GM21825 (cell line): ENCODE measurements around the gene FRMD1.

ENCODE experiments used
- ATAC-seq: cut with Tn5 transposase; IDR thresholded peaks from one replicate; pipeline ENCODE4 v1.9.1; 2021; ENCODE audit warnings: mild to moderate bottlenecking, moderate library complexity; ENCODE audit not compliant: unreplicated experiment

FRMD1 gene

GRCh38 chr6:168096271-168096764 lies 17.3 kb upstream of the FRMD1 start:
- no peak for ATAC-seq

- no peak for ATAC-seq
Observed at GRCh38 chr6:168095716-168096250, 16.8 kb upstream of the FRMD1 start.

DNA sequence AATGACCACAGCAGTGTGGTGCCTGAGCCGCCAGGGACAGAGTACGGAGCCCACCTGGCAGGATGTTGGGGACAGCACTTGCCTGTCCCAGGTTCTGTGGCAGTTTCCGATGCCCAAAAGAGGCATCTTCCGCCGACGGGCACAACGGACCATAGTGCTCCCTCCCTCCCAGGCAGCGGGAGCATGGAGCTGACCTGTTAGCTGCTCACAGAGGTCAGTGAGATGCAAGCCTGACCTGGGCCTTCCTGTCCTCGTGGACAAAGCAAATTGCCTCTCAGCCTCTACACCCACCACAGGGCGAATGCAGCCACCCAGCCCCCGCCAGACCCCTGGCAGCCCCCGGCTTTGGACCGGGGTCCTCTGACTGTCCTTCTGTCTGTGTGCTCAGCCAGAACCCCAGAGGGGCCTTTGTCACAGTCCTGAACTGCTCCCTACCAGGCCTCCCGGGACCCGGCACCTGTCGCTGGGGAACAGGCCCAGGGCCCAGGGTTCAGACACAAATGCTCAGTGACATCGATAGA lies 16.2 kb upstream of the FRMD1 start:
- no peak for ATAC-seq

DNA sequence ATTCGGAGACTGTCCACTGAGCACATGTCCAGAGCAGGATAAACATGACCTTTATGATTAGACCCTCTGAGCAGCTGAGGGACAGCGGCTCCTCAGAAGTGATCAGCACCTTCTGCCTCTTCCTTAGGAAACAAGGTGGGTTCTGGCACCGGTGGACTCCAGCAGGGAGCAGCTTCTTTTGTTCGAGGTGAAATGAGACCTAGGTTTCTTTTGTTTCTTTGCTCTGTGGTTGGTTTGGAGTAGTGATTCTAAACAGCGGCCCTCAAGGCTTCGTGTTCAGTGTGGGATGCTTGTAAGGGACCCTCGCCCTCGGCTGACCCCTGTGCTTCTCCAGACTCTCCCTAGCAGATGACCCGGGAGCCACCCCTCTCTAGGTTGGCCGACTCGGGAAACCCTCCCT lies 14.6 kb upstream of the FRMD1 start:
- ATAC-seq: no peak

DNA sequence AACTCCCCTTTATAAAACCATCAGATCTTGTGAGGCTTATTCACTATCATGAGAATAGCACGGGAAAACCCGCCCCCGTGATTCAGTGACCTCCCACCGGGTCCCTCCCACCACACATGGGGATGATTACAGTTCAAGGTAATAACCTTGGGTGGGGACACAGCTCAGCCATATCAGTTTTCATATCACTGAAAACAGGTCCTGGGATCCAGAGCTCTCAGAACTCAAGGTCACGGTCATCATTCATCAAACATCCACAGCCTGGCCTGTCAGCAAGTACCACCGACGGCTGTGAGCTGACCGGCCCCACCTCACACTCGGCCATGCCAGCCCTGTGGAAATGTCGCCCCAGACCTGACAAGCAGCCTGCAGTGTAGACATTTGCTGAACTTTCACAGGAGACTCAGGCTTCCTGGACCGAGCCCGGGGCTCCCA lies 14.1 kb upstream of the FRMD1 start:
- ATAC-seq: no peak

- ATAC-seq: no peak
Observed at GRCh38 chr6:168092541-168092940, 13.5 kb upstream of the FRMD1 start.

DNA sequence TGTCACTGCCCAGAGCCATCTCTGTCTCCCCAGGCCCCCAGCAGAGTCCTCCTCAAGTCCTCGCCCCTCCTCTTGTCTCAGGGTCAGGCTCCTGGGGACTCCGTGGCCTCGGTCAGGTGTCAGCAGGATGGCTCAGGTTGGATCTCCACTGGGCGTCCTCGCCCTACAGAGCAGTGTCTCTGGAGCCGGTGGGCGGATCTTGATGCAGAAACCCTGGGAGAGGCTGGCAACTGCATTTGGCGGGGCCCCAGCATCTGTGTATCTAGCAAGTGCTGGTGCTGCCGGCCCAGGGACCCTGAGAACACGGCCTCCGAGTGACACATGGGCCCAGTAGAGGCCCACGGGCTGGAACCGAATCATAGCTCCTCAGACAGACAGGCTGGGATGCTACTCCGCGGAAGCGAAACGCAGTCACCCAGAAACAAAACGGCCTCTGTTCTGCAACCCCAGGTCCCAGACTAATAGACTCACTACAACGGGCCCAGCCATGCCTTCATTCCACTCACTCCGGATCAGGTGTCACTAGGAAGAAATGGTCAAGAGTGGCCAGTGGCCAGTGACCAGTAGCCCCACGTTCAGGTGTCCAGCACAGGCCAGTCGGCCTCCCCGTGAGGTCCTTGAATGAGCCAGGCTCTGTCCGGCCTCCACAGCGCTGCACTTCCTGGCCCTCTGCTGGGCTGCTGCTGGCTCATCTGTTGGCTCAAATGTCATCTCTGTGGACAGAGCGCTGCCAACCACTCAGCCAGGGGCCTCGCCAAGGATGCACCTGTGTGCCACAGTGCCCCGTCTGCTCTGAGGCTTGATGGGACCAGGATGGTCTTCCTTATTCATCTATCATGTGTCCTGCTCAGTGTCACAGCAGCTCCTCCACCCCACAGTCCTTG lies 12.6 kb upstream of the FRMD1 start:
- ATAC-seq: no peak

- ATAC-seq: no peak
Observed at GRCh38 chr6:168090706-168091105, 11.7 kb upstream of the FRMD1 start.

- ATAC-seq: no peak
Observed at GRCh38 chr6:168090064-168090690, 11.2 kb upstream of the FRMD1 start.

DNA sequence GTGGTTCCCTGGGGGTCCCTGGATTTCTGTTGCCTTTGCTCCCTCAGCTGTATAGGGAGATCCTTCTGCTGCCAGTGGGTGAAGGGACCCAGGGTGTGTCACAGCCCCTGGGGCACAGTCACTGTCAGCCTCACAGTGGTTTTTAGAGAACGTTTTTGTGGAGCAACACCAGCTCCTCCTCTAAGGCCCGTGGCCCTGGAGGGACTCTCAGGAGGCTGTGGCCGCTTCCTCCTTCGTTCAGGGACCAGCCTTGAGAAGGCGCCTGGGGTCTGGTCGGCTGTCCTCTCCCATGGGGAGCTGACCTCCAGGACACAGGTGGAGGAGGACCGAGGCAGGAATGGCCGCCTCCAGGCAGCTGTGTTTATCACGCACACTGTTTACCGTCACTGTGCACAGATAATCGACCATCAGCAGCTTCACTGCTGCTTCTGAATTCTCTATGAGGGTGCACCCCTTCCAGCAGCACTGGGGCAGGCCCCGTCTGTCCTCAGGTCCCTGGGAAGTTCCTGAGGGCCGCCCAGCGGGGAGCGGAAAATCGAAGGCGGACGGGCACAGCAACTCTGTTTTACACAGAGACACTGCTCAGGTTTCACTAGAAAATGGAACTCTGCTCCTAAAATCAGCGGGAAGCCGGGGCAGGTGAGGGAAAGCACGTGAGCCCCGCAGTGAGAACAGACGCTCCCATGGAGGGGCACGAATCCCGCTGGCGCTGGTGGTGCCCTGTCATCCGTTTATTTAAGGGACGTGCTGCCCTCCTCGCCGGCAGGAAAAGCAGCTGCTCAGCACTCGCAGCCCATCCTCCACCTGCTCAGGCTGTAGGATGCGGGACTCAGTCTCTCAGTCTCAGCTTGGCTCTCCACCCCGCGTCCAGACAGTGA lies 10.4 kb upstream of the FRMD1 start:
- no peak for ATAC-seq

DNA sequence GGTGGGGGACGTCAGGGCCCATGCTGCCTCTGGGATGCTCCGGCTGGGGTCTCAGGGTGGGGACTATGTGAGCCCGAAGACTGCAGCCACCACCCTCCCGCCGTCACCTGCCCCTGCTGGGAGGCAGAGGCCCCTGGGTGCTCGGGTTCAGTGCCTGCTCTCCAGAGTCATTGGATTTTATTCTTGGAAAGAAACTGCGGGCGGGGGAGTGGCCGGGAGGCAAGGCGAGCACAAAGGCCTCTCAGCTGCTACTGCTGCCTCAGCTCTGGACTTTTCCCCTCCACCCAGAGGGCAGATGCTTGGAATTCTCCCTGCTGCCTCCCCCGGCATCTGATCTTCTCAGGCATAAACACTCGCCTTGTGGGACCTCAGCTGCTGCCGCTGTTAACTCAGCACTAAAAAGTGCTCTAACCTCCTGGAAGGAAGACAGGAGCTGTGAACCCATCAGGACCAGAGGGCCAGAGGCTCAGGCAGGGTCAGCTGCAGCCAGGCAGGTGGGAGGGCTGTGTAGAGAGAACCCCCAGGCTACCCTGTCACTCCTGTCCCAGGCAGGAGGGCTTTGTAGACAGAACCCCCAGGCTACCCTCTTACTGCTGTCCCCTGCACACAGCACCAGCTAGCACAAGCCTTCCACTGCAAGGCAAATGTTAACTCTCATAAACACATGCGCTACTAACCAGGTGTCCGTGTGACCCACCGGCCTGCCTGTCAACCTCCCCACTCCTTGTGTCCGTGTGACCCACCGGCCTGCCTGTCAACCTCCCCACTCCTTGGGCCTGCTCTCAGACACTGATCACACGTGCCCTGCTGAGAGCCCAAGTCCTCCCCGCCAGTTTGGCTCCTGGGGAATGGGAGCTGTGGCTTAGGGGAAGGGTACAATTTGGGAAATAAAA lies 9.4 kb upstream of the FRMD1 start:
- no peak for ATAC-seq

DNA sequence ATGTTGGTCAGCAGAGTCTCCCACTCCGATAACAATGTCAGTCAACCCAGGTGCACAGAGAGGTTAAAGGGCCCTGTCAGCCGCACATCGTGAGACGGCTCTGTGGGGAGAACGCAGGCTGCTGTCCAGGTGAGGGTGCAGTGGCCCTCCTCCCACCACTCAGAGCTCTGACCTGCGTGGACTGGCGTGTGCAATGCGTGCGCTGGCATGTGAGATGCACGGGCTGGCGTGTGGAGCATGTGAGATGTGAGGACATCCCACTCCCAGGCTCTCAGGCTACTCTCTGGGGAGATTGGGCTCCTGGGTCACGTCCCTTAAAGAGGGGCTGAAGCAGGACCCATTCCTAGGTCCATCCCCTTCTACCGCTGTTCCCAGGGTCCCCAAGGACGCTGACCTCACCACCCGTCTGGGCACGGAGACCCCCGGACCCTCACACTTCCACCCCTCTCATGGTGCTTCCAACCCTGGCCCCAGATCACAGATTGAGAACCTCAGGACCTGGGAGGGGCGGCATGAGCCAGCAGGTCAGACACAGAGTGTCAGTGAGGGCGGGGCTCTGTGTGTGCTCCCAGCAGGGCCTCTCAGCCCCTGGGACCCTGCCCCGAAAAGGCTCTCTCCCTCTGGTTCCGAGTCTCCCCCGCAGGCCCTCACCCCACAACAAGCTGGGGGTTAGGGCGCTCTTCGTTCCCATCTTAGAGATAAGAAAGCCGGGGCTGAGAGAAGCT lies 8.6 kb upstream of the FRMD1 start:
- ATAC-seq: no peak

DNA sequence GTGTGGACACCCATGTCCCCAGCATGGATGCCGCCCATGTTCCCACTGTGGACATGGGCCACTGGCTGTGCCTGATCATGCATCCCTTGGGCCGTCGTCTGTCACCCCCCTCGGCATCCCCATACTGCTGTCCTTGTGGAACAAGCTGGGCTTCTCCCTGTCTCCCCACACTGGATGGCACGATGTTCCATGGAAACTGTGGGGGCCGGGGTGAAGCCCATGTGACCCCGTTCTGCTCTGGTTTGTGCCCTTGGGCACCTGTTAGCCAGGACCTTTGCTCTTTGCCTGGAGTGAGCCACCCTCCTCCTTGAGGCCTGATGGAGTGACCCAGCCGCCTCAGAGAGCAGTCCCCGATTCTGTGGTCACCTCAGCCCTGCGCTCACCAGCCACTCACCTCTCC lies 7.6 kb upstream of the FRMD1 start:
- no peak for ATAC-seq

- no peak for ATAC-seq
Observed at GRCh38 chr6:168086066-168086465, 7.1 kb upstream of the FRMD1 start.

GRCh38 chr6:168084465-168085160 lies 5.6 kb upstream of the FRMD1 start:
- ATAC-seq: no peak

- ATAC-seq: no peak
Observed at GRCh38 chr6:168083514-168083885, 4.5 kb upstream of the FRMD1 start.

DNA sequence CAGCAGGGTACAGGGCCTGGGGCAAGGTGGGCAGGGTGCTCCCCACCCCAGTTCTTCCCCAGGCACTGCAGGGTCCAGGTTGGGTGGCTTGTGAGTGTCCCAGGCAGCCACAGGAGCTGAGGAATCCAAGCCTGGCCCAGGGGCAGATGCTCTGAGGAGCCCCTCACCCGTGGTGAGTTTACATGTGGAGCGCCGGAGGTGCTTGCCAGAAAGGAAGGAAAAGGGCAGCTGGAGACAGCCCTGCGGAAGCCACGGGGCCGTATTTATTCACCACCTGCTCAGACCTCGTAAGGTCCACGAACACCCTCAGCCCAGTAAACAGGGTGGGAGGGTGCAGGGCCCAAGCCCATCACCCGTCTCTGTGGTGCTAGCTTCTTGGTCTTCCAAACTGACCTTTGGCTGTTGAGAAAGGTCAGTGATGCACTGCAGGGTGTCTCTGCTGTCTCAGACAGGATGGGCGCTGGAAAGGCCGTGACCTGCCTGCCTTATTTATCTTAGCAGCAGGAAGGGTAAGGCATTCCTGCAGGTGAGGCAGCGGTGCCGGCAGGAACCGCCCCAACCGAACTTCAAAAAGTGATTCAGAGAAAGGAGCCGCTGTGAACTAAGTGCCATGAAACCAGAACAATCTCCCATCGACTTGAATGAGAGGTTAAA lies 4.0 kb upstream of the FRMD1 start:
- no peak for ATAC-seq
